Measurements from ENCODE around the gene ITPR1. TPM values are rescaled to one million over a fixed set of nuclear protein-coding genes. Genes with fewer than 3 reads are reported as not detected.
"Not testable (repeated sequence)": the region's sequence is repeated elsewhere in the genome, so short reads cannot be mapped to it uniquely, and the experiment has no call there.

Gene ITPR1
- 100 to 1,000 TPM; 119 to 177 TPM for total RNA-seq

- H3K9me3 Mint-ChIP-seq = no peaks in the 10 kb centered on the region
- peaks cover 3 to 8% of the 10 kb centered on the region in 2 donors for H3K27me3 Mint-ChIP-seq
- H3K4me1 Mint-ChIP-seq (ENCODE audit: low read depth in 2 of 2) = peaks cover 32 to 49% of the 10 kb centered on the region in 2 donors
- peaks cover 23% of the 10 kb centered on the region for H3K36me3 Mint-ChIP-seq
- ATAC-seq (peak; percentile 98), DNase-seq (ENCODE audit: low spot score) (peak; percentile 98)
- peak within 1 kb of the TSS; percentile 93 for H3K4me3 Mint-ChIP-seq
- peak within 1 kb of the TSS; percentile 77 to 90 for H3K27ac Mint-ChIP-seq
These were observed at the start of gene ITPR1 for GRCh38 chr3:4493014-4493940. Gene ITPR1, plus strand, starts transcription at chr3:4493348. Its CDS starts 23,144 bp downstream, at chr3:4516492.

- Mint-ChIP-seq H3K27me3 (no peaks in the 10 kb centered on the region), H3K27ac (no peak overlapping the region), H3K4me1 (ENCODE audit: low read depth in 2 of 2) (peaks cover 0 to 3% of the 10 kb centered on the region in 2 donors), H3K4me3 (no peak overlapping the region), H3K9me3 (no peaks in the 10 kb centered on the region), H3K36me3 (peaks cover 5% of the 10 kb centered on the region)
- DNase-seq (ENCODE audit: low spot score) = no peak
- no peak for ATAC-seq
These were observed 45.7 kb upstream of the ITPR1 start for GRCh38 chr3:4447295-4447999.

- ATAC-seq = no peak
- Mint-ChIP-seq H3K27me3 (no peaks in the 10 kb centered on the region), H3K27ac (no peak overlapping the region), H3K4me3 (no peak overlapping the region), H3K36me3 (peaks cover 5% of the 10 kb centered on the region), H3K9me3 (no peaks in the 10 kb centered on the region), H3K4me1 (ENCODE audit: low read depth in 2 of 2) (no peaks in the 10 kb centered on the region)
- no peak for DNase-seq (ENCODE audit: low spot score)
These were observed 45.0 kb upstream of the ITPR1 start for GRCh38 chr3:4448187-4448586.

DNA sequence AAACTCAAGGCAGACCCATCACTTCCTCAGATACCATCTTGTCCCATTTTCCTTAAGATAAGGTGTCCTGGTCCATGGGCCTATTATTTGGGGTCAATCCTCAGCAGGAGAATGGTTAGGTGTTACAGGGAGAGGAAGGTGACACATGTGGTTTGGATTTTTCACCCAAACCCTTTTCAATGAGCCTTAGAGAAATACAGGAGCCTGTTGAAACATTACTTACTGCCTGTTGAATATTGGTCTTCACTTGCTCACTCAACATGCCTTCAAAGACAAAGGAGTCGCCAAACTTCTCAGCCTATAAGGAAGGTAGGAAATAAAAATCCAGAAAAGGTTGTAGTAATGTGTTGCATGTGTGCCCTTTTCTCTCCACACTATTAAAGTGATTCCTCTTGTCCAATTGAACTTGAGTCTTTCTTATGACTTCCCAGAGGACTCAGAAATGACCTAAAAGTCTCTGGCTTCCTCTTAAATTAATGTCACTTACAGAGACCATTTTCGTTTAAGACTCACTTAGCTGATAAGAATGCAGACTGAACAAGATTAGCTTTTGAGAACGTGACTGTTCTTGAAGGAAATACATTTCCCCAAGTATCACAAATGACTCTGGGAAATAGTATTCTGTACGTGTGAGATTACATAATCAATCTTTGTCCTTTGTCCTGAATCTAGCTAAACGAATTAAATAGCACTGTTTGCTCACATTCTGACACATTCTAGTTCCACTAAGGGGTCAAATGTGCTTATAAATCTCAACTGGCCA, 43.9 kb upstream of the ITPR1 start:
- H3K27ac Mint-ChIP-seq = no peak overlapping the region

GRCh38 chr3:4454142-4454541, 39.0 kb upstream of the ITPR1 start:
- no peak for DNase-seq (ENCODE audit: low spot score)
- no peak for ATAC-seq
- Mint-ChIP-seq H3K4me3 (no peak overlapping the region), H3K36me3 (peaks cover 5% of the 10 kb centered on the region), H3K27me3 (no peaks in the 10 kb centered on the region), H3K4me1 (ENCODE audit: low read depth in 2 of 2) (peaks cover 0 to 6% of the 10 kb centered on the region in 2 donors), H3K27ac (no peak overlapping the region), H3K9me3 (no peaks in the 10 kb centered on the region)

More for the DNA sequence above, 43.9 kb upstream of the ITPR1 start:
- peaks cover 5% of the 10 kb centered on the region for H3K36me3 Mint-ChIP-seq
- no peaks in the 10 kb centered on the region for H3K9me3 Mint-ChIP-seq
- DNase-seq (ENCODE audit: low spot score) = no peak
- H3K4me3 Mint-ChIP-seq = no peak overlapping the region
- no peaks in the 10 kb centered on the region for H3K4me1 Mint-ChIP-seq (ENCODE audit: low read depth in 2 of 2)
- no peak for ATAC-seq
- H3K27me3 Mint-ChIP-seq = no peaks in the 10 kb centered on the region

- not testable (repeated sequence) for H3K27ac Mint-ChIP-seq; H3K9me3 Mint-ChIP-seq; H3K4me3 Mint-ChIP-seq; DNase-seq (ENCODE audit: low spot score); H3K27me3 Mint-ChIP-seq; ATAC-seq; H3K36me3 Mint-ChIP-seq; H3K4me1 Mint-ChIP-seq (ENCODE audit: low read depth in 2 of 2)
These were observed 36.4 kb upstream of the ITPR1 start for GRCh38 chr3:4456780-4457179.

DNA sequence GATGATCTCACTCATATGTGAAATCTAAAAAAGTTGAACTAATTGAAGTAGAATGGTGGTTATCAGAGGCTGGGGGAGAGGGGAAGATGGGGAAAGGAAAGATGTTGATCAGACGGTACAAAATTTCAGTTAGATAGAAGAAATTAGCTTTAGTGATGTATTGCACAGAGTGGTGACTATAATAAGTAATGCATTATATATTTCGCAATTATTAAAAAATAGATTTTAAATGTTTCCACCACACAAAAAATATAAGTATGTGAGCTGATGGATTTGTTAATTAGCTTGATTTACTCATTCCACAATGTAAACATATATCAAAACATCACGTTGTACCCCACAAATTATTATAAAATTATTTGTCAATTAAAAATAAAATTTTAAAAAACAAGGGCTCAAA, 34.2 kb upstream of the ITPR1 start:
- no peak for DNase-seq (ENCODE audit: low spot score)

DNA sequence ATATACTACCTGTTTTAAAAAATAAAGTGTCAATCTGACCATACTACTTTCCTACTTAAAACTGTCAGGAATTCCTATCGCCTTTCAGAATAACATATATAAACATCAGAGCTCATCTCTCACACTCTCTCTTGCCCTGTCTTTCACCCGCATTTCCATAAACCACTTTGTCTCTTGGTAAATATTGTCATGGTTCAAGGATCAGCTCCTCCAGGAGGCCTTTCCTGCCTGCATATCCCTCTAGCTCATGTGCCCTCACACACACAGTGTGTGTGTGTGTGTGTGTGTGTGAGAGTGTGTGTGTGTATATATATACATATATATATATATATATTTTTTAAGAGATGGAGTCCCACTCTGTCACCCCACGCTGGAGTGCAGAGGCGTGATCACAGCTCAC, 32.8 kb upstream of the ITPR1 start:
- Mint-ChIP-seq H3K27me3 (no peaks in the 10 kb centered on the region), H3K36me3 (no peaks in the 10 kb centered on the region), H3K9me3 (no peaks in the 10 kb centered on the region), H3K4me3 (no peak overlapping the region), H3K27ac (no peak overlapping the region), H3K4me1 (ENCODE audit: low read depth in 2 of 2) (peaks cover 6 to 7% of the 10 kb centered on the region in 2 donors)
- no peak for ATAC-seq
- DNase-seq (ENCODE audit: low spot score) = no peak

More for the DNA sequence above, 34.2 kb upstream of the ITPR1 start:
- Mint-ChIP-seq H3K27ac (no peak overlapping the region), H3K27me3 (no peaks in the 10 kb centered on the region), H3K9me3 (no peaks in the 10 kb centered on the region), H3K4me3 (no peak overlapping the region), H3K36me3 (no peaks in the 10 kb centered on the region), H3K4me1 (ENCODE audit: low read depth in 2 of 2) (peaks cover 5 to 6% of the 10 kb centered on the region in 2 donors)
- ATAC-seq = no peak

DNA sequence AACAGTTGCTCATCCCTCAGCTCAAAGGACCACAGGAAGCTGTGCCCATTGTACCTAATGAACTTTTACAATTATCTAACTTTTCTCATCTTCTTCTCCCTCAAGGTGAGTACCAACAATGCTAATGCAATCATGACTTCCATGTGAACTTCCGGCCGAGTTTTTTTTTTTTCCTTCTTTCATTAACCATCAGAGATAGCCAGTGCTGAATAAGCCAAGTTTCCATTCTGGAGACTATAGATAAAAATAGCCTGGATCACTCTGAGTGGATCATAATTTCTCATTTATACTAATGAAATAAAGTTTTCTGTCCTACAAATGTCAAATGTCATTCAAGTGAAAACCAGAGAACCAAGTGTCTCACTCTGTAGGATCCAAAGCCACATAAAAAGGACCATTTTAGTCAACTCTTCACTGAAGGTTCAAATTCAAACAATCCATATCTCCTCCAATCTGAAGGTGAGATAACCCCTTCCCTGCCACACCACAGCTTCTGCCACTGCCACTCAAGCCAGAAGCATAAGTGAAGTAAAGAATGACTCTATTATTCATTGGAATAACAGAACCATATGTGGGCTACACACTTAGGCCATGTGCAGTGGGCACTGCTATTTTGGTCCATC, 31.6 kb upstream of the ITPR1 start:
- DNase-seq (ENCODE audit: low spot score) (no peak), ATAC-seq (no peak)
- Mint-ChIP-seq H3K4me1 (ENCODE audit: low read depth in 2 of 2) (peaks cover 14 to 18% of the 10 kb centered on the region in 2 donors), H3K9me3 (no peaks in the 10 kb centered on the region), H3K27ac (no peak overlapping the region), H3K36me3 (no peaks in the 10 kb centered on the region), H3K4me3 (no peak overlapping the region), H3K27me3 (no peaks in the 10 kb centered on the region)

DNA sequence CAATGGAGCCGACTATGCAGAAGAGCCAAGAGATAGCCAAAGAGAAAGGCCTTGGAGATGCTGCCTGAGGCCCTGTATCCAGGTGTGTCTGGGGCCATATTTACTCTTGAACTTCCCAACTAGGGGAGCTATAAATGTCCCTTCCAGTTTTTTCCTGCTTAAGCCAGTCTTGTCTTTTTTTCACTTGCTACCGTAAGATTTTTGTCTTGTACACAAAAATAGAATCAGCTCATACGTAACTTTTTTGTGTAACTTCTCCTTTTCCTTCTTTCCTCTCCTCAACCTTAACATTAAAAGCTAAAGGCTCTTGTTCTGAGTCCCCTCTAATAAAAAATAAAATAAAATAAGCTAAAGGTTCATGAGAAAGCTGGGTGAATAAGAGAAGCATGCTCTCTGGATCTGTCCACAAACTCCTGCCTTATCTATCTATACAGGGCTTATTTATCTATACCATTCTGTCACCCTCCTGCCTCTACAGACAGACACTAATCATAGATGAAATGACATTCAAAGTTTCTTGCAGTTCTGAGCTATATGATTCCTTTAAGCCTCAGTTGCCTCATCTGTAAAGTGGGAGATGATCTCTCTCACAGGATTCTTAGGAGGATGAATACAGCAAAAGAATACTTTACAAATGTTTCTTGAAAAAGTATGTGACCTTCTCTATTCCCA, 30.6 kb upstream of the ITPR1 start:
- no peaks in the 10 kb centered on the region for H3K9me3 Mint-ChIP-seq
- DNase-seq (ENCODE audit: low spot score) (no peak), ATAC-seq (no peak)
- peaks cover 16 to 25% of the 10 kb centered on the region in 2 donors for H3K4me1 Mint-ChIP-seq (ENCODE audit: low read depth in 2 of 2)
- no peaks in the 10 kb centered on the region for H3K27me3 Mint-ChIP-seq
- H3K36me3 Mint-ChIP-seq = no peaks in the 10 kb centered on the region
- no peak overlapping the region for H3K4me3 Mint-ChIP-seq
- H3K27ac Mint-ChIP-seq = no peak overlapping the region

GRCh38 chr3:4464576-4464975, 28.6 kb upstream of the ITPR1 start:
- no peak for DNase-seq (ENCODE audit: low spot score)
- no peaks in the 10 kb centered on the region for H3K36me3 Mint-ChIP-seq
- no peak for ATAC-seq
- peak overlapping the region in 1 of 2 donors; percentile 74 for H3K27ac Mint-ChIP-seq
- no peaks in the 10 kb centered on the region for H3K9me3 Mint-ChIP-seq
- H3K4me1 Mint-ChIP-seq (ENCODE audit: low read depth in 2 of 2) = peaks cover 13 to 27% of the 10 kb centered on the region in 2 donors
- H3K4me3 Mint-ChIP-seq = no peak overlapping the region
- H3K27me3 Mint-ChIP-seq = no peaks in the 10 kb centered on the region

- H3K4me3 Mint-ChIP-seq = peak within 1 kb of the TSS; percentile 92
- peak within 1 kb of the TSS; percentile 74 to 79 for H3K27ac Mint-ChIP-seq
- H3K27me3 Mint-ChIP-seq = peaks cover 0 to under 1% of the 10 kb centered on the region in 2 donors
- peak; percentile 97 to 98 for ATAC-seq
- H3K4me1 Mint-ChIP-seq (ENCODE audit: low read depth in 2 of 2) = peaks cover 13 to 22% of the 10 kb centered on the region in 2 donors
- DNase-seq (ENCODE audit: low spot score) = peak; percentile 82
- H3K36me3 Mint-ChIP-seq = no peaks in the 10 kb centered on the region
- H3K9me3 Mint-ChIP-seq = no peaks in the 10 kb centered on the region
These were observed 26.2 kb upstream of the ITPR1 start, which contains the start of gene SUMF1 for GRCh38 chr3:4466741-4467521. Gene SUMF1, minus strand, starts transcription at chr3:4467269. Its CDS starts 24 bp downstream, at chr3:4467245.
